Measurements from ENCODE around the gene AHCY.

DNA sequence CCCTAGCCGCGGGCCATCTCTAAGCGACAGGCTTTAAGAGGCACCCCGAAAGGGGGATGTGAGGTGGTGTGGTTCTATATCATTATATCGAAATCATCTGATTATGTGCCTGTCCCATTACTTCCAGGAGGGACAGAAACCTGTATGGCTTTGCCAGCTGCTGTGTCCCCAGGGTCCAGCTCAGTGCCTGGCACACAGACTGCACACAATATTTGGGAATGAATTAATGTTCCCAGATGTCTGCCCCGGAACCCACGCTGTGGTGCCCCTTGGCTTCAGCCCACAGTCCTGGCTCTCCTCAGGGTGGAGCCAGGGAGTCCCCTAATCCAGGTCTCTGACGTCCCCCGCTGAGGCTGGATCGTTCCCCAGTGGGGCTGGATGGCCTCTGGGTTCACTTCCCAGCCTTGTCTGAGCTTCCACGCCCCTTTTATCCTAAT lies 8.9 kb upstream of the AHCY start:
- TF ChIP-seq, protein P1, sequence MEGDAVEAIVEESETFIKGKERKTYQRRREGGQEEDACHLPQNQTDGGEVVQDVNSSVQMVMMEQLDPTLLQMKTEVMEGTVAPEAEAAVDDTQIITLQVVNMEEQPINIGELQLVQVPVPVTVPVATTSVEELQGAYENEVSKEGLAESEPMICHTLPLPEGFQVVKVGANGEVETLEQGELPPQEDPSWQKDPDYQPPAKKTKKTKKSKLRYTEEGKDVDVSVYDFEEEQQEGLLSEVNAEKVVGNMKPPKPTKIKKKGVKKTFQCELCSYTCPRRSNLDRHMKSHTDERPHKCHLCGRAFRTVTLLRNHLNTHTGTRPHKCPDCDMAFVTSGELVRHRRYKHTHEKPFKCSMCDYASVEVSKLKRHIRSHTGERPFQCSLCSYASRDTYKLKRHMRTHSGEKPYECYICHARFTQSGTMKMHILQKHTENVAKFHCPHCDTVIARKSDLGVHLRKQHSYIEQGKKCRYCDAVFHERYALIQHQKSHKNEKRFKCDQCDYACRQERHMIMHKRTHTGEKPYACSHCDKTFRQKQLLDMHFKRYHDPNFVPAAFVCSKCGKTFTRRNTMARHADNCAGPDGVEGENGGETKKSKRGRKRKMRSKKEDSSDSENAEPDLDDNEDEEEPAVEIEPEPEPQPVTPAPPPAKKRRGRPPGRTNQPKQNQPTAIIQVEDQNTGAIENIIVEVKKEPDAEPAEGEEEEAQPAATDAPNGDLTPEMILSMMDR (conservative IDR thresholded peaks at IDR 0.05 in 1 of 2, IDR thresholded peaks at IDR 0.05 in 1 of 2; ENCODE audit: extremely low read depth in 1 of 2, insufficient read depth in 1 of 2, low read depth in 1 of 2, low read length in 2 of 2), result no peak
- no peak for TF ChIP-seq EZH2 (IDR thresholded peaks at IDR 0.05; ENCODE audit: borderline replicate concordance, low read length)

All from mammary epithelial cell (primary cell).